ENCODE data around the gene NIF3L1.

The NIF3L1 gene

DNA sequence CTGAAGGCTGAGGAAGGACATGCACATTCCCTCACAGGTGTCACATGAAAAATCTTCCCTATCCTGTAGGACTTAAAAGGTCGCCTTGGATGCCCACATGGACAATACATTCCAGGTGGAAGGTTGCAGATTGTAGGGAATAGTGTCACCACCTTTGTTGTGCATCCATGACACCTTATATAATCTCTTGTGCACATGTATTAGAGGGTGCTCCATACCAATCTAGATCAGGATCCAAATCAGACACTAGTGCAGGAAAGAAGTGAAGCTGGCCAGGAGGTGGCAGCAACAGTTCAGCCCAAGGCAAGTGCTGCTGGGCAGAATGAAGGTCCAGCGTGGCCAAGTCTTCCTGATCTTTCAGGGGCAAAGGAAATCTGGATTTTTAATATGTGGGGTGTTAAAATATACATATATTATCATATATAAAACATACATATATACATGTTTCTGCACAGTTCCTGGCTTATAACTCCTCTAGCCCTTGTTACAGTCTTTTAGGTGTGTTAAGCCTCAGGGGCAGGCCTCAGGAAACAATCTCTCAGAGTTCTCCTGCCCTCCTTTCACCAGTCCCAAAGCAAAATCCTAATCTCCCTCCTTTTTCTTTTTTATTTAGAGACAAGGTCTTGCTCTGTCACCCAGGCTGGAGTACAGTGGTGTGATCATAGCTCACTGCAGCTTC is 16.6 kb downstream of the NIF3L1 start:
- peak; percentile 24 for DNase-seq (ENCODE audit: insufficient read length, low spot score)
- FAIRE-seq: no peak
- TF ChIP-seq, protein P1, sequence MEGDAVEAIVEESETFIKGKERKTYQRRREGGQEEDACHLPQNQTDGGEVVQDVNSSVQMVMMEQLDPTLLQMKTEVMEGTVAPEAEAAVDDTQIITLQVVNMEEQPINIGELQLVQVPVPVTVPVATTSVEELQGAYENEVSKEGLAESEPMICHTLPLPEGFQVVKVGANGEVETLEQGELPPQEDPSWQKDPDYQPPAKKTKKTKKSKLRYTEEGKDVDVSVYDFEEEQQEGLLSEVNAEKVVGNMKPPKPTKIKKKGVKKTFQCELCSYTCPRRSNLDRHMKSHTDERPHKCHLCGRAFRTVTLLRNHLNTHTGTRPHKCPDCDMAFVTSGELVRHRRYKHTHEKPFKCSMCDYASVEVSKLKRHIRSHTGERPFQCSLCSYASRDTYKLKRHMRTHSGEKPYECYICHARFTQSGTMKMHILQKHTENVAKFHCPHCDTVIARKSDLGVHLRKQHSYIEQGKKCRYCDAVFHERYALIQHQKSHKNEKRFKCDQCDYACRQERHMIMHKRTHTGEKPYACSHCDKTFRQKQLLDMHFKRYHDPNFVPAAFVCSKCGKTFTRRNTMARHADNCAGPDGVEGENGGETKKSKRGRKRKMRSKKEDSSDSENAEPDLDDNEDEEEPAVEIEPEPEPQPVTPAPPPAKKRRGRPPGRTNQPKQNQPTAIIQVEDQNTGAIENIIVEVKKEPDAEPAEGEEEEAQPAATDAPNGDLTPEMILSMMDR (IDR thresholded peaks at IDR 0.05; ENCODE audit: insufficient read depth, missing control alignments): peak; percentile 81

DNA sequence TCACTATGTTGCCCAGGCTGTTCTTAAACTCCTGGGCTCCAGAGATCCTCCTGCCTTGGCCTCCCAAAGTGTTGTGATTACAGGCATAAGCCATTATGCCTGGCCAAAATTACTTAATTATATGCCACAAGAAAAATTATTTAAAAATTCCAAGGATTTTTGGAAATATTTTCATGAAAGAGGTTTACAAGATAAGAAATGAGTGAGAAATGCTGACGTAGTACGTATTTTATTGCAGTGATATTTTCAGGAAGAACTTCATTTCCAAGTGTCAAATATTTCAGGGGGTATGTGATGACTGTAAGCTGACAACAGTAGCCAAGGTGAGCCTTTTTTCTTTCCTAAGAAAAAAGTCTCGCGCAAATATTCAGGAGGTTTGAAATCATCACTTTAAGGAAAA is 20.8 kb downstream of the NIF3L1 start:
- FAIRE-seq: no peak
- DNase-seq (ENCODE audit: insufficient read length, low spot score): no peak
- TF ChIP-seq, protein P1 (IDR thresholded peaks at IDR 0.05; ENCODE audit: insufficient read depth, missing control alignments): no peak

DNA sequence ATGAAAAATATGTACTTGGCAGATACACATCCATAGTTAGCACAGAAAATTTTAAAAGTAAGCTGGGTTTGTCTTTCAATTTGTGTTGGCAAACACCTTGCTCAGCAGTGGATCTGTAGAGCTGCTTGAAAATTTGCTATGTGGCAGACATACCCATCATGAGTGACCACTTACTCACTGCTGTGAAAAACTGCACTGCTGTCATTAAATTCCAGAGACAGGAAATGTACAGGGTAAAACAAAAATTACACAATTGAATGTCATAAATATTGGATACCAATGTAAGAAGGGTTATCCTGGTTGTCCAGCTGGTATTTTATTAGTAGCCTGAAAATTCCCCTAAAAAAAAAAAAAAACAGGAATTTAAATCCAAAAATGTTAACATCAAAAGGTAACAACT is 24.5 kb downstream of the NIF3L1 start:
- no peak for FAIRE-seq
- TF ChIP-seq, protein P1 (IDR thresholded peaks at IDR 0.05; ENCODE audit: insufficient read depth, missing control alignments): no peak
- no peak for DNase-seq (ENCODE audit: insufficient read length, low spot score)

DNA sequence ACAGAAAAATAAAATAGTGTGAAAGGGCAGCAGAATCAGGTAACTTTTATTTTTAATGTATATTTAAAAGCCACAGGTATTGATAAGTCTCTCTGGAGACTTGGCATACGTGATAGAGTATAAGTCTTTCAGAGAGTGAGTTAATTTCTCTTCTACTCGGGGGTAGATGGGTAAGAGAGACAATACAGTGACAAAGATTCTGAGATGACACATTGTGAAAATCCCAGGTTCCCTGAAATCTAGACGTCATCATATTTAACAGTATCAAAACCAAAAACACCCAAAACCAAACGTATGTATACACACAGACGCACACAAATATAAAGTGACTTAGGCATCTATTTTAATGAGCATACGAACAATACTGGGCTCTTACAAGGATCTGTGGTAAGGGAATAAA is 33.3 kb downstream of the NIF3L1 start:
- peak; percentile 44 for FAIRE-seq
- no peak for DNase-seq (ENCODE audit: insufficient read length, low spot score)
- TF ChIP-seq, protein P1 (IDR thresholded peaks at IDR 0.05; ENCODE audit: insufficient read depth, missing control alignments): no peak

DNA sequence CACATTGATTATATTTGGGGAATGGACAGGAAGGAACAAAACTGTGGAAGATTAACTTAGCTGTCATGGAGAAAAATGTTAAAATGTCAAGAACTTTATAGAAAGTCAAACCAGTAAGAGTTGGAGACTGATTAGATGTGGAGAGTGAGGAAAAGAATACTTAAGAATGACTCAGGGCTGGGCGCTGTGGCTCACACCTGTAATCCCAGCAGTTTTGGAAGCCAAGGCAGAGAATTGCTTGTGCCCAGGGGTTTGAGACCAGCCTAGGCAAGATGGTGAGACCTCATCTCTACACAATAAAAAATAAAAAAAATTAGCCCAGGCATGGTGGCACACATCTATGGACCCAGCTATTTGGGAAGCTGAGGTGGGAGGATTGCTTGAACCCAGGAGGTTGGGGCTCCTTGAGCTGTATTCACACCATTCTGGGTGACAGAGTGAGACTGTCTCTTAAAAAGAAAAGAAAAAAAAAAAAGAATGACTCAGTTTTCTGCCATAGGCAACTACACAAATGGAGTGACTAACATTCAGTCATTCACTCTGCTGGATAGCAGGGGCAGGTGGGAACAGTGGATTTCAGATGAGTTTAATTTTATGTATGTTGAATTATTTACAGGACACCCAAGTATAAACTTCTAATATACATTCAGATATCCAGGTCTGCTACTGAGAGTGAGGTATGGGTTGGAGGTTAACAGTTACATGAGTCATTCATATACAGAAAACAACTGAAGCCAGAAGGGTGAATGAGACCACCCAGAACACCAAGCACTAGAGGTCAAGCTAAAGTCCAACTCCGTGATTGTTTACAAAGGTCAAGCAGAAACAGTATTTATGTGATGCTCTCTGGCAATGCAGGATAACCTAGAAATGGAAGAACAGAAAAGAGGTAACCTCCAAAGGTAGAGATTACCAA is 40.4 kb downstream of the NIF3L1 start:
- DNase-seq (ENCODE audit: insufficient read length, low spot score): no peak
- no peak for FAIRE-seq
- TF ChIP-seq, protein P1 (IDR thresholded peaks at IDR 0.05; ENCODE audit: insufficient read depth, missing control alignments): no peak

DNA sequence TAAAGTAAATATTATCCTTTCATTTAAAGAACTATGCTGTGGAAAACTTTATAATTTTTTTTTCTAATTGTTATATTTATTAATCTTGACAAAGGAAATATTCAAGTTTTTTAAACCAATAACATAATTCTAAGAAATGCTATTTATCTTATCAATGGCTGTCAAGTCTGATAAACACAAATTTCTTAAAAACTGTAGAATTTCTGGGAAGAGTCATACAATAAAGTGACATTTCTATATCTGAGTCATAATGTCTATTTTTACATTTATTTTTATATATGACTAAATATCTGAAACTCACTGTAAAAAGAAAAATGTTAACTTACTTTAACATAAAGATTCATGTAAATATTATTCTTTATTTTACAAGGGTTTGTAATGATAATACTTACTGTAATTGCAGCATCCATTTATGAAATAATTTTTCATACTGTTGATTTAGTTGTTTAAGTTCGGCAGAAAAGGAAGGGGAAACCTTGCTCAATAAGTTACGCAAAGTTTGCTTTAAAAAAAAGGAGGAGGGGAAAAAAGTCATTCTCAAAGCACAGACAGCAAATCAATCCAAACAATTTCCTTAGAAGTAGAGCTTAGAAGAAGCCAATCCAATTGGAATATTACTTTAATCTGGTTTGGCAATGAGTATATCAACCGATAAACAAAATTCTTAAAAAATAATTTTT is 41.9 kb downstream of the NIF3L1 start:
- DNase-seq (ENCODE audit: insufficient read length, low spot score): no peak
- no peak for FAIRE-seq
- TF ChIP-seq, protein P1 (IDR thresholded peaks at IDR 0.05; ENCODE audit: insufficient read depth, missing control alignments): no peak
